Colonic mucosa (tissue), 4 donors: Measurements from ENCODE around the gene GSG1L. TPM values are rescaled to one million over a fixed set of nuclear protein-coding genes. Genes with fewer than 3 reads are reported as not detected.

Experiments
- DNase-seq: peaks from one replicate; pipeline ENCODE4 v3.0.0-alpha.2; 2020
- H3K27ac ChIP-seq: fragments of 200-600 bp; one replicate; pipeline ENCODE4 v1.8.0; 2021
- H3K27me3 ChIP-seq: fragments of 200-600 bp; one replicate; pipeline ENCODE4 v1.8.0; 2021
- H3K36me3 ChIP-seq: fragments of 200-600 bp; one replicate; pipeline ENCODE4 v1.8.0; 2021
- H3K4me1 ChIP-seq: fragments of 200-600 bp; one replicate; pipeline ENCODE4 v1.8.0; 2021; ENCODE audit warnings: mild to moderate bottlenecking
- H3K4me3 ChIP-seq: fragments of 200-600 bp; one replicate; pipeline ENCODE4 v1.8.0; 2021
- H3K9ac ChIP-seq, 2 donors: one replicate each; pipeline ENCODE4 v1.7.0; 2013; ENCODE audit warnings: control low read depth in 2 of 2, low read depth in 2 of 2, low read length in 2 of 2
- H3K9me3 ChIP-seq: fragments of 200-600 bp; one replicate; pipeline ENCODE4 v1.8.0; 2021
- intact Hi-C: fragments of 100-400 bp; cut with DNase I; formaldehyde crosslinking; loops from one replicate; pipeline ENCODE4 v1.14.1; 2022
- total RNA-seq, 2 donors: library from RNA; stranded (reverse); fragmentation: NEBNext Ultra II Directional in 1 of 2; extraction: Animal tissue kit (Norgen Biotek cat#: 25700) in 1 of 2; gene quantifications; one replicate each; pipeline ENCODE4 v1.2.1, GENCODE V29; 2021
- TF ChIP-seq, protein P1 (sequence below): fragments of 200-600 bp; IDR thresholded peaks from one replicate; pipeline ENCODE4 v1.8.0; 2022; ENCODE audit warnings: antibody characterized with exemption, mild to moderate bottlenecking
- donor health status: healthy.
- donor health status: DM: no; HTN: no; CAD: no.
- donor health status: DM: no; HTN: no; CAD: no.

The GSG1L gene
- total RNA-seq, 2 donors from 2014 or later, result 0.13 to 0.15 TPM

DNA sequence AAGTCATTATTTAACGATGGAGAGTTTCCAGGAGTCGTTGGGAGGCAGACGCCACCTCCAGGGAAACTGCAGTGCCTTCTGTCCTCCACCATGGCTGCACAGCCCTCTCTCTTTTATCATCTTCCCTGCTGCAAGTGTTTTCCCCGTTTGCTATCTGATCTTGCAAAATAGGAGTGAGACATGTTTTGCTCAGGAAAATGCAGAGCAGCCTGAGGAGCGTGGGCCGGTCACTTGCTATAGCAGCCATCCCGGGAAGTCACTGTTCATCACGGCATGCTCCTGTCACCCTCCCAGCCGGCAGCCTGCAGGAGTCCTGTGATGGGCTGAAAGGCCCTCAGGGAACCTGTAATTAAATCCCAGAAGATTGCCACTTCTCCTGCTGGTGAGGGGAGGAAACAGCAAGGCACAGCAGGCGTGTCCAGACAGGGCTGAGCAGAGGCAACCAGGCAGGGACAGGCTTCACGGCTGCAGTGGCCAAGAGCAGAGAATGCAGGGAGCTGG lies 143.1 kb downstream of the GSG1L start:
- Histone ChIP-seq H3K36me3 (no peaks in the 10 kb centered on the region), H3K27me3 (no peaks in the 10 kb centered on the region), H3K9me3 (no peaks in the 10 kb centered on the region), H3K4me1 (no peaks in the 10 kb centered on the region), H3K27ac (no peak overlapping the region), H3K9ac (no peak overlapping the region), H3K4me3 (no peak overlapping the region)
- DNase-seq, result no peak
- intact Hi-C loops, result no loop called here
- TF ChIP-seq, protein P1, sequence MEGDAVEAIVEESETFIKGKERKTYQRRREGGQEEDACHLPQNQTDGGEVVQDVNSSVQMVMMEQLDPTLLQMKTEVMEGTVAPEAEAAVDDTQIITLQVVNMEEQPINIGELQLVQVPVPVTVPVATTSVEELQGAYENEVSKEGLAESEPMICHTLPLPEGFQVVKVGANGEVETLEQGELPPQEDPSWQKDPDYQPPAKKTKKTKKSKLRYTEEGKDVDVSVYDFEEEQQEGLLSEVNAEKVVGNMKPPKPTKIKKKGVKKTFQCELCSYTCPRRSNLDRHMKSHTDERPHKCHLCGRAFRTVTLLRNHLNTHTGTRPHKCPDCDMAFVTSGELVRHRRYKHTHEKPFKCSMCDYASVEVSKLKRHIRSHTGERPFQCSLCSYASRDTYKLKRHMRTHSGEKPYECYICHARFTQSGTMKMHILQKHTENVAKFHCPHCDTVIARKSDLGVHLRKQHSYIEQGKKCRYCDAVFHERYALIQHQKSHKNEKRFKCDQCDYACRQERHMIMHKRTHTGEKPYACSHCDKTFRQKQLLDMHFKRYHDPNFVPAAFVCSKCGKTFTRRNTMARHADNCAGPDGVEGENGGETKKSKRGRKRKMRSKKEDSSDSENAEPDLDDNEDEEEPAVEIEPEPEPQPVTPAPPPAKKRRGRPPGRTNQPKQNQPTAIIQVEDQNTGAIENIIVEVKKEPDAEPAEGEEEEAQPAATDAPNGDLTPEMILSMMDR, result no peak

DNA sequence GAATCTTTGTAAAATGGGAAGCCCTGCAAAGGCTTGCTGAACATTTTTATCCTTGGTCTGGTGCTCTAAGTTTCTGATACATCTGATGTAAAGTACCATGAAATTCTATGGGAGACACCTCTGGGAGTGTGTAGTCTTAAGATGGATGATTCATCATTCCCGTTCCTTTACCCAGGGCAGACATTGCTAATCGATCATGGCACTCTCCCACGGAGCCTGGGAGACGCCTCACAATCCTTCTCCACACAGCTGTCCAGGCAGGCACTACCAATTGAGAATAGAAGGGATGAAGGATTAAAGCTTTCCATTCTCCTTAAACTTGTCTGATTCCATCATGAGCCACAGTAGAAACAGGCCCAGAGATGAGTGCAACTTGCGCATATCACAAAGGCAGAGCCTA lies 144.8 kb downstream of the GSG1L start:
- no peaks in the 10 kb centered on the region for H3K9me3 ChIP-seq
- H3K27ac ChIP-seq, result no peak overlapping the region
- no peak overlapping the region for H3K9ac ChIP-seq
- no peak for DNase-seq
- intact Hi-C loops, result no loop called here
- no peaks in the 10 kb centered on the region for H3K27me3 ChIP-seq
- TF ChIP-seq, protein P1, result no peak
- H3K4me3 ChIP-seq, result no peak overlapping the region
- no peaks in the 10 kb centered on the region for H3K36me3 ChIP-seq
- H3K4me1 ChIP-seq, result no peaks in the 10 kb centered on the region

DNA sequence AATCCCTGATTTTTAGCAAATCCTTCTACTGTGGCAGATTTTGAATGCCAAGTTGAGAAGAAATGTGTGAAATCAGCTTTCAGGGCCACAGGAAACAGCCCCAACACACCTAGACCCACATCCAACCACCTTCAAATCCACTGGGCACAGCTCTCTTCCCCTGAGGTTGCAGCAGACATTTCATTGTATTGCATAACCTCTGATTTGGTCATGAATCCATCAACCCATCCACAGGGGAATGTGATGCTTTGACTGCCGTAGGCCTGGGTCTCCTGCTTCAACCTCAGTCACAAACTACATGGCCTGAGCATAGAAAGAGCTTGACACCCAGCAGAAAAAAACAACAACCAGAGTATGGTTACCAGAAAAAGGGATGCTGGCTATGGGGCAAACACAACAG lies 145.6 kb downstream of the GSG1L start:
- Histone ChIP-seq H3K4me1 (no peaks in the 10 kb centered on the region), H3K36me3 (no peaks in the 10 kb centered on the region), H3K27ac (no peak overlapping the region), H3K27me3 (no peaks in the 10 kb centered on the region), H3K4me3 (no peak overlapping the region), H3K9ac (no peak overlapping the region), H3K9me3 (no peaks in the 10 kb centered on the region)
- DNase-seq, result no peak
- intact Hi-C loops, result no loop called here
- TF ChIP-seq, protein P1, result no peak

DNA sequence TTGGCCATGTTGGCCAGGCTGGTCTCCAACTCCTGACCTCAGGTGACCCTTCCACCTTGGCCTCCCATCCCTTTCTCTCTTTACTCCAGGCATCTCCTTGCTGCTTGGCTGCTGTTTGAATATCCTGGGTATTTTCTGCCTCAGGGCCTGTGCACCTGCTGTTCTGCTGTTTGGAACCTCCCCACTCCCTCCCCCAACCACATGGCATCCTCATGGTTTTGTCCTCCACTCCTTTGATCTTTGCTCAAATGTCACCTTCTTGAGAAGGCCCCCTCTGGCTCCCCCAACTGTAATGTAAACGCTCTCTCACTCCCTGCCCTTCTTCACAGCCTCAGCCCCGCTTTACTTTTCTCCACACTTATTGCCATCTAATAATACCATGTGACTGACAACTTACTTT lies 152.0 kb downstream of the GSG1L start:
- TF ChIP-seq, protein P1, result no peak
- H3K9me3 ChIP-seq, result no peaks in the 10 kb centered on the region
- H3K27ac ChIP-seq, result no peak overlapping the region
- no peak for DNase-seq
- no peaks in the 10 kb centered on the region for H3K36me3 ChIP-seq
- no peaks in the 10 kb centered on the region for H3K27me3 ChIP-seq
- no peaks in the 10 kb centered on the region for H3K4me1 ChIP-seq
- intact Hi-C loops, result no loop called here
- H3K9ac ChIP-seq, result no peak overlapping the region
- H3K4me3 ChIP-seq, result no peak overlapping the region

DNA sequence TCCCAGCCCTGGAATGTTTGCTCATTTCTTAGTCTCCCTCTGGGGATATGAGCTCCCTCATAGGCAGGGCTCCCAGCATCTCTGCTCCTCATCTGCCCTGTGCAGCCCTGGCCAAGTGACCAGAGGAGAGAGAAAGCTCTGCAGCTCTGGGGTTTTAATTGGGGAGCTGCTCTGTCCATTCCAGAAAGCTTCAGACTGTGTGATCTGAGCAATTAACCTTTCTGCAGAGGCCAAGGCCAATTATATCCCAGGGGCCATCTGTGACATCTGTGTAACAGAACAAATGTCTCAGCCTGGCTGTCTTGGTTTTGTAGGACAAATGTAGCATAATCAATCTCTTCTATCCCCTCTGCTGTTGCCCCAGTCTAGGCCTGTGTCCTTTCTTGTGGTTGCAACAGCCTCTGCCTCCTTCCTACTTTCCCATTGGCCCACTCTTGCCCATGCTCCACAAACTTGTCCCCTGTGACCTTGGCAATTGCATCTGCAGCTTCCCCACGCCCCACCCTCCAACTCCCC lies 156.0 kb downstream of the GSG1L start:
- Histone ChIP-seq H3K4me3 (no peak overlapping the region), H3K9me3 (no peaks in the 10 kb centered on the region), H3K4me1 (no peaks in the 10 kb centered on the region), H3K27me3 (no peaks in the 10 kb centered on the region), H3K9ac (no peak overlapping the region), H3K27ac (no peak overlapping the region), H3K36me3 (no peaks in the 10 kb centered on the region)
- no peak for DNase-seq
- TF ChIP-seq, protein P1, result no peak
- intact Hi-C loops, result loop anchor here (10.0 kb wide), 1 partner anchor 47 kb away; no protein-coding TSS in a partner anchor
